Immature natural killer cell (primary cell): Measurements from ENCODE around the gene MAGEA2. TPM values are rescaled to one million over a fixed set of nuclear protein-coding genes. Genes with fewer than 3 reads are reported as not detected.
"Not testable (repeated sequence)": the region's sequence is repeated elsewhere in the genome, so short reads cannot be mapped to it uniquely, and the experiment has no call there.

ENCODE experiments used
- DNase-seq, 3 donors: peaks; one replicate each; pipeline ENCODE4 v3.0.0; 2022; ENCODE audit warnings: mixed read lengths in 1 of 3
- H3K27ac Mint-ChIP-seq, 6 donors: one replicate each; pipeline ENCODE4 v1.8.0; 2020; ENCODE audit warnings: mixed read lengths in 6 of 6, mild to moderate bottlenecking in 5 of 6, inconsistent platforms in 4 of 6, moderate library complexity in 3 of 6
- H3K27me3 Mint-ChIP-seq, 3 donors: one replicate each; pipeline ENCODE4 v1.8.0; 2020 to 2021; ENCODE audit warnings: low read depth in 3 of 3, mild to moderate bottlenecking in 3 of 3, mixed read lengths in 3 of 3, moderate library complexity in 3 of 3, inconsistent platforms in 1 of 3
- H3K36me3 Mint-ChIP-seq, 3 donors: one replicate each; pipeline ENCODE4 v1.8.0; 2020; ENCODE audit warnings: mixed read lengths in 3 of 3, inconsistent platforms in 2 of 3, mild to moderate bottlenecking in 2 of 3
- H3K4me1 Mint-ChIP-seq, 2 donors: one replicate each; pipeline ENCODE4 v1.8.0; 2020; ENCODE audit warnings: inconsistent platforms in 2 of 2, mild to moderate bottlenecking in 2 of 2, mixed read lengths in 2 of 2, moderate library complexity in 1 of 2
- H3K4me3 Mint-ChIP-seq, 5 donors: one replicate each; pipeline ENCODE4 v1.8.0; 2020; ENCODE audit warnings: mild to moderate bottlenecking in 5 of 5, mixed read lengths in 5 of 5, inconsistent platforms in 3 of 5, moderate library complexity in 3 of 5
- H3K9me3 Mint-ChIP-seq, 6 donors: one replicate each; pipeline ENCODE4 v1.8.0; 2020; ENCODE audit warnings: mild to moderate bottlenecking in 6 of 6, mixed read lengths in 6 of 6, inconsistent platforms in 4 of 6, moderate library complexity in 3 of 6
- polyA plus RNA-seq, 3 donors: library from polyadenylated mRNA; unstranded; fragments of 300-500 nt; fragmentation: Illumina TruSeq; gene quantifications; one replicate each; pipeline ENCODE4 v1.2.3, GENCODE V29; 2021

Gene MAGEA2
- polyA plus RNA-seq, 3 donors from 2014 or later, result not detected

DNA sequence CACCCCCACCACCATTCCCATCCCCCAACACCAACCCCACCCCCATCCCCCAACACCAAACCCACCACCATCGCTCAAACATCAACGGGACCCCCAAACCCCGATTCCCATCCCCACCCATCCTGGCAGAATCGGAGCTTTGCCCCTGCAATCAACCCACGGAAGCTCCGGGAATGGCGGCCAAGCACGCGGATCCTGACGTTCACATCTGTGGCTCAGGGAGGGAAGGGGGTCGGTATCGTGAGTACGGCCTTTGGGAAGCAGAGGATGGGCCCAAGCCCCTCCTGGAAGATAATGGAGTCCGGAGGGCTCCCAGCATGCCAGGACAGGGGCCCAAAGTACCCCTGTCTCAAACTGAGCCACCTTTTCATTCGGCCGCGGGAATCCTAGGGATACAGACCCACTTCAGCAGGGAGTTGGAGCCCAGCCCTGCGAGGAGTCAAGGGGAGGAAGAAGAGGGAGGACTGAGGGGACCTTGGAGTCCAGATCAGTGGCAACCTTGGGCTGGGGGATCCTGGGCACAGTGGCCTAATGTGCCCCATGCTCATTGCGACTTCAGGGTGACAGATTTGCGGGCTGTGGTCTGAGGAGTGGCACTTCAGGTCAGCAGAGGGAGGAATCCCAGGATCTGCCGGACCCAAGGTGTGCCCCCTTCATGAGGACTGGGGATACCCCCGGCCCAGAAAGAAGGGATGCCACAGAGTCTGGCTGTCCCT lies 19.3 kb downstream of the MAGEA2 start:
- H3K9me3 Mint-ChIP-seq, H3K36me3 Mint-ChIP-seq, H3K27ac Mint-ChIP-seq: not testable (repeated sequence)

DNA sequence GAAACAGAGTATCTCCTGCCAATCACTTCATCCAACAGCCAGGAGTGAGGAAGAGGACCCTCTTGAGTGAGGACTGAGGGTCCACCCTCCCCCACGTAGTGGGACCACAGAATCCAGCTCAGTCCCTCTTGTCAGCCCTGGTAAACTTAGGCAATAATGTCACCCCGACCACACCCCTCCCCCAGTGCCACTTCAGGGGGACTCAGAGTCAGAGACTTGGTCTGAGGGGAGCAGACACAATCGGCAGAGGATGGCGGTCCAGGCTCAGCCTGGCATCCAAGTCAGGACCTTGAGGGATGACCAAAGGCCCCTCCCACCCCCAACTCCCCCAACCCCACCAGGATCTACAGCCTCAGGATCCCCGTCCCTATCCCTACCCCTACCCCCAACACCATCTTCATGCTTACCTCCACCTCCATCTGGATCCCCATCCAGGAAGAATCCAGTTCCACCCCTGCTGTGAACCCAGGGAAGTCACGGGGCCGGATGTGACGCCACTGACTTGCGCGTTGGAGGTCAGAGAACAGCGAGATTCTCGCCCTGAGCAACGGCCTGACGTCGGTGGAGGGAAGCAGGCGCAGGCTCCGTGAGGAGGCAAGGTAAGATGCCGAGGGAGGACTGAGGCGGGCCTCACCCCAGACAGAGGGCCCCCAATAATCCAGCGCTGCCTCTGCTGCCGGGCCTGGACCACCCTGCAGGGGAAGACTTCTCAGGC lies 20.2 kb downstream of the MAGEA2 start, which contains the start of the genes CSAG1 and MAGEA12:
Gene CSAG1 (minus strand): TSS at position 461 of the 715 bp plus-strand sequence. CDS start 1,261 bp downstream, outside the sequence.
Gene MAGEA12 (plus strand): TSS at position 497 of the 715 bp plus-strand sequence. CDS start 2,405 bp downstream, outside the sequence.
- Mint-ChIP-seq H3K36me3 (no peaks in the 10 kb centered on the region), H3K27me3 (peaks cover 2 to 3% (median 3%) of the 10 kb centered on the region in 3 donors), H3K4me3 (no peak within 1 kb of the TSS), H3K27ac (no peak within 1 kb of the TSS), H3K9me3 (no peaks in the 10 kb centered on the region), H3K4me1 (no peaks in the 10 kb centered on the region)
- no peak for DNase-seq

More for the DNA sequence above, 19.3 kb downstream of the MAGEA2 start:
- H3K27me3 Mint-ChIP-seq, DNase-seq, H3K4me1 Mint-ChIP-seq, H3K4me3 Mint-ChIP-seq: not testable (repeated sequence)

DNA sequence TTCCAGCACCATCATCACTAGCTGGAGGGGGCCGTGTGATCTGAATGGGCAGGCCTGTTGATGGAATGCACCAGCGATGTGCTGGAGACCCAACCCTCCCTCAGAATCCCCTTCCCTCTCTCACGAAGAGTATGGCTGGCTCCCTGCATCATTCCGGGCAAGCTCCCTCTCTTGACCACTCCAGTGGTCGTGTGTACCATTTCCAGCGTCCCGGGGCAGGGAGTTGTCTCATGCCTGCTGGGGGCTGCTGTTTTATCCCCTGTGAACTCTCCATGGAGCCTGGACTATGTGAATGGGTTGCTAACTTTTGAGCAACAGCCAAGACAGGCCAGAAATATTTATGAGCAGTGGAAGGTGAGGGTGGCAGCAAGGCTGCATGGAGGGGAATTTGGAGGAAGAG lies 28.2 kb downstream of the MAGEA2 start:
- H3K27me3 Mint-ChIP-seq, result peaks cover 0 to 16% (median 2%) of the 10 kb centered on the region in 3 donors
- no peaks in the 10 kb centered on the region for H3K36me3 Mint-ChIP-seq
- no peak for DNase-seq
- H3K4me1 Mint-ChIP-seq, result no peaks in the 10 kb centered on the region
- H3K4me3 Mint-ChIP-seq, result no peak overlapping the region
- H3K27ac Mint-ChIP-seq, result no peak overlapping the region
- H3K9me3 Mint-ChIP-seq, result no peaks in the 10 kb centered on the region

DNA sequence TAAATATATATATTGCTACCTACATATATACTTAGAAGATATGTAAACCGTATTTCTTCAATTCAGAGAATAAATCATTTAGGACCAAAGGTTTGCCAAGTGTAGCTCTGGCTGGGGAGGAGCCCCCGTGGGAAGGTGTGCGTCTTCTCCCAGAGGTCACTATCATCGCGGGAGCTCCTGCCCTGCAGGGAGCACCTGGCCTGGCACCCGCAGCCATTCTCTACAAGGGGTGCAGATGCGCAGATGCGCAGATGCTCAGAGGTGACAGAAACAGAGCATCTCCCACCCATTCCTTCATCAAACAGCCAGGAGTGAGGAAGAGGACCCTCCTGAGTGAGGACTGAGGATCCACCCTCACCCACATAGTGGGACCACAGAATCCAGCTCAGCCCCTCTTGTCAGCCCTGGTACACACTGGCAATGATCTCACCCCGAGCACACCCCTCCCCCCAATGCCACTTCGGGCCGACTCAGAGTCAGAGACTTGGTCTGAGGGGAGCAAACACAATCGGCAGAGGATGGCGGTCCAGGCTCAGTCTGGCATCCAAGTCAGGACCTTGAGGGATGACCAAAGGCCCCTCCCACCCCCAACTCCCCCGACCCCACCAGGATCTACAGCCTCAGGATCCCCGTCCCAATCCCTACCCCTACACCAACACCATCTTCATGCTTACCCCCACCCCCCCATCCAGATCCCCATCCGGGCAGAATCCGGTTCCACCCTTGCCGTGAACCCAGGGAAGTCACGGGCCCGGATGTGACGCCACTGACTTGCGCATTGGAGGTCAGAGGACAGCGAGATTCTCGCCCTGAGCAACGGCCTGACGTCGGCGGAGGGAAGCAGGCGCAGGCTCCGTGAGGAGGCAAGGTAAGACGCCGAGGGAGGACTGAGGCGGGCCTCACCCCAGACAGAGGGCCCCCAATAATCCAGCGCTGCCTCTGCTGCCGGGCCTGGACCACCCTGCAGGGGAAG lies 39.5 kb downstream of the MAGEA2 start, which contains the start of gene MAGEA2B:
Gene MAGEA2B (plus strand): TSS at position 814 of the 973 bp plus-strand sequence. CDS start 2,479 bp downstream, outside the sequence.
- not testable (repeated sequence) for H3K9me3 Mint-ChIP-seq, H3K27me3 Mint-ChIP-seq

DNA sequence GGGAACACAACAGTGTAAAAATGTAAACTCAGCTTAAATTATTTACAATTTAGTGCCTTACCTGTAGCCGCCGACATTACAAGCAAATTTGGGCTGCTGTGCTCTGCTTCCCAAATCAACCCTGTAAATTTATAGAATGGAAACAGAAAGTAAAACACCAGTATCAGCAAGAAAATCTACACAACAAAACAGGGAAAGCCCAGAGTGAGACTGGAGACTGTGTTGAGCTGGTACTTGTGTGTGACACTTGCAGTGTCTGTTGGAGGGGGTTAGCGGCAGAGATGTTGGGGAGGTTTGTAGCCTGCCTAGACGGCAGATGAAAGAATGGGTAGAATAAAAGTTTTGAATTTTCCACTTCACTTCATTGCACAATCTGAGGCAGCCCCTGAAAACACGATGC lies 40.4 kb downstream of the MAGEA2 start:
- H3K4me3 Mint-ChIP-seq, H3K9me3 Mint-ChIP-seq, H3K4me1 Mint-ChIP-seq, H3K27me3 Mint-ChIP-seq, H3K36me3 Mint-ChIP-seq, DNase-seq, H3K27ac Mint-ChIP-seq: not testable (repeated sequence)

More for the DNA sequence above, 39.5 kb downstream of the MAGEA2 start, which contains the start of gene MAGEA2B:
- H3K27ac Mint-ChIP-seq, H3K4me3 Mint-ChIP-seq, H3K36me3 Mint-ChIP-seq, DNase-seq, H3K4me1 Mint-ChIP-seq: not testable (repeated sequence)

DNA sequence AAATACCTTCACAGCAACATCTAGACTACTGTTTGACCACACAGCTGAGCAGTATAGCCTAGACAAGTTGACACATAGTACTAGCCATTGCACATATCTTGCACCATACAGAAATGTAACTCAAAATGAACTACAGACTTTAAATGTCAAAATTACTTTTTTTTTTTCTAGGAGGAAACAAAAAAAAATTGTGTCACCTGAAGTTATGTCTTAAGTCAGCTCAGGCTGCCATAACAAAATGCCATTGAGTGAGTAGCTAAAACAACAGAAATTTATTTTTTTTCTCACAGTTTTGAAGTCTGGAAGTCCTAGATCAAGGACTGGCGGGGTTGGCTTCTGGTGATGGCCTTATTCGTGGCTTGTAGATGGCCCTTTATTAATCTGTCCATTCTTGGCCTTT lies 44.5 kb downstream of the MAGEA2 start, which contains the start of gene CSAG2:
Gene CSAG2 (minus strand): TSS at position 101 of the 400 bp plus-strand sequence. CDS start 161 bp downstream, outside the sequence.
- not testable (repeated sequence) for H3K4me3 Mint-ChIP-seq, DNase-seq, H3K9me3 Mint-ChIP-seq, H3K4me1 Mint-ChIP-seq, H3K36me3 Mint-ChIP-seq, H3K27ac Mint-ChIP-seq, H3K27me3 Mint-ChIP-seq

DNA sequence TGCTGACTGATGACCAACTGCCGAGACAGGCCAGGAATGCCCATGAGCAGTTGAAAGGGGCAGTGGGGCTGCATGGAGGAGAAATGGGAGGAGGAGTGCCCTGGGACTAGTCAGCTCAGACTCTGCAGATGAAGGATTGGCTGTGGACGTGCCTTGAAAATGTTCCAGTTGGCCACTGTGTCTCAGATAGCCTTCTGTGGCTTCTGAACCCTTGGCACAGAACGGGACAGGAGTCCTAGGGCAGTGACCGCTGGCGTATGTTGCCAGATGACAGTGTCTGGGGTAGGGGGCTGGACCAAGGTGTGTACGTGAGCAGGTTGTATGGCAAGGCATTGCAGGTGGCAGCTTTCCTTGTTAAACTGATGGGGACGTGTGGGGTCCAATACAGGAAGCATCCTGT lies 47.1 kb downstream of the MAGEA2 start:
- not testable (repeated sequence) for DNase-seq, H3K4me1 Mint-ChIP-seq, H3K27me3 Mint-ChIP-seq, H3K36me3 Mint-ChIP-seq, H3K9me3 Mint-ChIP-seq, H3K27ac Mint-ChIP-seq, H3K4me3 Mint-ChIP-seq

DNA sequence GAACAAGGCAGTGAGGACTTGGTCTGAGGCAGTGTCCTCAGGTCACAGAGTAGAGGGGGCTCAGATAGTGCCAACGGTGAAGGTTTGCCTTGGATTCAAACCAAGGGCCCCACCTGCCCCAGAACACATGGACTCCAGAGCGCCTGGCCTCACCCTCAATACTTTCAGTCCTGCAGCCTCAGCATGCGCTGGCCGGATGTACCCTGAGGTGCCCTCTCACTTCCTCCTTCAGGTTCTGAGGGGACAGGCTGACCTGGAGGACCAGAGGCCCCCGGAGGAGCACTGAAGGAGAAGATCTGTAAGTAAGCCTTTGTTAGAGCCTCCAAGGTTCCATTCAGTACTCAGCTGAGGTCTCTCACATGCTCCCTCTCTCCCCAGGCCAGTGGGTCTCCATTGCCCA lies 53.3 kb downstream of the MAGEA2 start:
- not testable (repeated sequence) for H3K4me3 Mint-ChIP-seq, DNase-seq, H3K36me3 Mint-ChIP-seq, H3K27ac Mint-ChIP-seq, H3K27me3 Mint-ChIP-seq, H3K9me3 Mint-ChIP-seq, H3K4me1 Mint-ChIP-seq

Other genes starting within 250 kb of the MAGEA2 start
- not detected for gene GABRQ, start 115.9 kb downstream of the MAGEA2 start, polyA plus RNA-seq
- gene MAGEA3, start 55.0 kb downstream of the MAGEA2 start, polyA plus RNA-seq, result not detected
- not detected for gene CSAG2, start 44.6 kb downstream of the MAGEA2 start, polyA plus RNA-seq
- gene MAGEA2B, start 39.2 kb downstream of the MAGEA2 start, polyA plus RNA-seq, result not detected
- not detected for gene CSAG1, start 20.1 kb downstream of the MAGEA2 start, polyA plus RNA-seq
- not detected for gene MAGEA12, start 20.1 kb downstream of the MAGEA2 start, polyA plus RNA-seq
- not detected for gene CSAG3, start 5.4 kb upstream of the MAGEA2 start, polyA plus RNA-seq
- not detected for gene MAGEA6, start 15.8 kb upstream of the MAGEA2 start, polyA plus RNA-seq
- 10 to 100 TPM; 31.6 to 45.7 (median 33.4) TPM for gene CETN2, start 76.9 kb upstream of the MAGEA2 start, polyA plus RNA-seq
- gene NSDHL, start 77.2 kb upstream of the MAGEA2 start, polyA plus RNA-seq, result 10 to 100 TPM; 16.5 to 44.8 (median 20.2) TPM
- gene ZNF185, start 144.2 kb upstream of the MAGEA2 start, polyA plus RNA-seq, result 1 to 10 TPM; 3.2 to 6.2 (median 3.4) TPM
- not detected for gene PNMA5, start 240.3 kb upstream of the MAGEA2 start, polyA plus RNA-seq